ENCODE measurements around the gene TMEM11.
"Not testable (repeated sequence)": the region's sequence is repeated elsewhere in the genome, so short reads cannot be mapped to it uniquely, and the experiment has no call there.

The TMEM11 gene

DNA sequence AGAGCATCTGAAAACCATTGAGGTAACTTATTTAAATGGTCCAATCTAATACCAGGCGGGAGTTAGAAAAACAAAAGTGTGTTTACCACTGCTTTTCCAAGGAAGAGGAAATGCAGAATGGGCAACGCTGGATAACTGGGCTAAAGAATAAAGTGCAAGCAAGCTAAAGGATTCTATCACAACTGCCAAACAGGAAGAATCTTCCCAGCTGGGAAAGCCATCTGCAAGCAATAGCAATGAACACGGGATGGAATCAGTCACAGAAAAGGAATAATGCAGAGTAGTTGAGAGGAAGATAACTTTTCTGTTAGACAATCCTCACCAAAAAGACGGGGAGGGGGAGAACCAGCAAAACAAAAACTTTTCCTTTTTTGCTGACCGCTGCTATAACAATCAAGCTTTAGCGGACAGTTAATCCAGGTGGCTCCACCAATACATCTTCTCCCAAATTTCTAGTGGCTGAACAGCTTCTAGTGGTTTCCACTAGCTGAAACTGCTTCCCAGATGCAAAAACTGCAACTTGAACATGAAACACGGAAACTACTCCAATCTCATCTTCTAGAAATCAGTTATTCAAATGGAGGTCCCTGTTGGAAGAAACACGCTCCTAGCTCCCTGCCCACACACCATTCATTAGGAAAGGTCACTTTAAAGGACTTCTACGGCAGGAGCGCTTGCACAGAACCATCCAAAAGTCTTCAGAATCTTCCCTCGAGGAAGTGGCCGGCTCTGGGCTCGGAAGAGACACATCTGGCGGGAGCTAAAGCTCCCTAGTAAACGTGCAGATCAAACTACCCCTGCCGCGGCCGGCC is 929 bp downstream of the TMEM11 start:
- no peak for DNase-seq

DNA sequence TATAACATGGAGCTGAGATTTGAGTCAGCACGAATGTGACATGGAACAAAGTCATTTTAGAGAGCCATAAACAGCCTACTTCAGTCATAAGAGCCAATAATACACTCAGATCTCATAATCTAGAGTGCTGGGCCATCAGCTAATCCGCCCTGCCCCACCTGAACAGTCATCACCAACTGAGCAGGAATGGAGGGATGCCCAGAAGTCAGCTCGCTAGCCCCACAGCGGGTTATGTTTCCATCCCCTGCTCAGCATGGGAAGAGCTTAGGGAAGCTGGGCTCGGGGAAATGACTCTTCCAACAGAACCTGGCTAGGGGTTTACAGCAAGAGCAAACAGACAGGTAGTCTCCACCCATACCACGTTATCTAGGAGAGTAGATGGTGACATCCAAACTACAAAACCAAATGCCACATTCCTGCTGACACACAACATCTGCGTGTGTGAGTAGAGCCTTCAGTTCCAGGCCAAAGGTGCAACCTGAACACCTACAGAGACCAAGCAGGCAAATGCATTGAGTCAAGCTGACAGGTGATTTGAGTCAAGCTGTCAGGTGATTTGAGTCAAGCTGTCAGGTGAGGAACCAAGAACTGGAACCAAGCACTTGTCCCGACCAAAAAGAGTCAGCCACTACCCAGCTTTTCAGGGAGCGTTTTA is 2.0 kb downstream of the TMEM11 start:
- DNase-seq: no peak

DNA sequence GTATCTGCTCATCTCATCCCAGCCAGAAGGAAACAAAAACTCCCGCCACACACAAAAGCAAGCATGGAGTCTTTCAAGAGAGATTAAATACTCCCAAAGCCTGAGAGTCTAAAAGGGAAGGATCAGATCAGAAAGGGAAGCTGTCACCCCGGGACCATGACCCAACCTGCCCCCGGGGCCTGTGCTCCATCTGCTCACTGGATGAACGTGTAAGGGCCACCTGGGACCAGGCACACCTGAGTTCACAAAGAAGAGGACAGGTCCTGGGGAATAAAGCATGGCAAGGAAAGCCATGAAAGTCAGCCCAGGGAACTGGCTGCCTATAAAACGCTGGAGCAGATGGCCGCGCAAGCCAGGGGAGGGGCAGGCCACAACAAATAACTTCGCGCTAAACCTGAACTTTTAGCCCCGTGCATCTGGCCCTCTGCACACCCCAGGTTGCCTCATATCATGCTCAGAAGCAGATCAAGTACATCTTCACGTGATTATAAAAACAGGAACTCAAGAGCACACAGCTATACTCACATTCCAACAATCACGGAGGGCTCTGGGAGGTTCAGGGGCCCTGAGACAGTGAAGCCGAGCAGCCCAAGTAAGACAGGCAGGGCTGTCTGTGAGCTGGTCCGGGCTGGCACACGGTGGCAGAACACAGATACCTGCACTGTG is 3.4 kb downstream of the TMEM11 start:
- DNase-seq: no peak

DNA sequence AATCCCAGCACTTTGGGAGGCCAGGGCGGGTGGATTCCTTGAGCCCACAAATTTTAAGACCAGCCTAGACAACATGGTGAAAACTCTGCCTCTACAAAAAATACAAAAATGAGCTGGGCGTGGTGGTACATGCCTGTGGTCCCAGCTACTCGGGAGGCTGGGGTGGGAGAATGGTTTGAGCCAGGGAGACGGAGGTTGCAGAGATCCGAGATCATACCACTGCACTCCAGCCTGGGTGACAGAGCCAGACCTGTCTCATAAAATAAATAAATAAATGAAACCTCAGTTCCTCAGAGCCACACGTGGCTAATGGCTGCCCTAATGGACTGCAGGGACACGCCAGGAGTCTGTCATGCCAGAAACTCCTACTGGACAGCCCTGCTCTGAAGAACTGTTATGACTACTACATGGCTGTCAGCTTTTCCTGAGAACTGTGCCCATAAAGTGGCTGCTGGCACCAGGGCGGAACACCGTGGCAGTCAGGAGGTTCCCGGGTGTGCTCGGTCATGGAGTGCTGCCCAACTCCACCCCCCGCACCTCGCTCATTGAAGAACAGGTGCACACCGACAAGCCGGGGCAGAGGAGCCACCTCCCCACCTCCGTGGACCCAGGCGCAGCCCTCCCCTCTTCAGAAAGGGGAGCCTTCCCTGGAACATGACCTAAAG is 4.3 kb downstream of the TMEM11 start:
- no peak for DNase-seq

DNA sequence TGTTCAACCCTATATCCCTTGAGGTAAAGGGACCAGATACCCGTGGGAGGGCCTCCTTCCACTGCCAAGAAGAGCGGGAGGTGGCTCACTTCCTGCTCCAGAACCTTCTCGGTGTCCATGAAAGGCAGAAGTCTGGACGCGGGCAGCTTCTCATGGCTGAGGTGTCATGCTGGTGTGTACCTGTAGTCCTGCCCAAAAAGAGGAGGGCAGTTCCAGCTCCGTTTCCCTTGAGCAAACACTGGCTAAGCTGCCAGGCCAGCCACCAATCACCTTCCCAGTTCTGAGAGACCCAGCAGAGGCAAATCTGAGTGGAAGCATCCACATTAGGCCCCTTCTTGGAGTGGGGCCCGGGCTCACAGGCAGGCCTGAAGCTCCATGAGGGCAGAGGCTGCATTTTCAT is 5.6 kb downstream of the TMEM11 start:
- no peak for DNase-seq

DNA sequence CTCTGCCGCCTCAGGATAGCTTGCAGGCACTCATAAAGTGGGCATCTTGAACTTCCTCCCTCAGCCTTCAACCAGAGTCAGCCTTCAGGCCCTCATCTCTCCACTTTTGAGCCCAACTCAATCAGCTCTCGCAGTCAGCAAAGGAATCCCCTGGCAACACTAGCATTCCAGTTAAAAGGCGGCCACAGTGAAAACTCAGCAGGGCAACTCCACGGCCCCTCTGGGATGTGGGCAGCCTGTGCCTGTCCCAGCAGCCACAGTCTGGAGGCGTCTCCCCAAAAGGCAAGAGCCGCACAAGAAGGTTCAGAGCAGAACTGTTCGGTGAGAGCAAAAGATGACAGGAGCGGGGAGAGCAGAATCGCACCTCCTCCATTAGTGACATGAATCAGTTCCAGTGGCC is 9.0 kb downstream of the TMEM11 start:
- no peak for DNase-seq

DNA sequence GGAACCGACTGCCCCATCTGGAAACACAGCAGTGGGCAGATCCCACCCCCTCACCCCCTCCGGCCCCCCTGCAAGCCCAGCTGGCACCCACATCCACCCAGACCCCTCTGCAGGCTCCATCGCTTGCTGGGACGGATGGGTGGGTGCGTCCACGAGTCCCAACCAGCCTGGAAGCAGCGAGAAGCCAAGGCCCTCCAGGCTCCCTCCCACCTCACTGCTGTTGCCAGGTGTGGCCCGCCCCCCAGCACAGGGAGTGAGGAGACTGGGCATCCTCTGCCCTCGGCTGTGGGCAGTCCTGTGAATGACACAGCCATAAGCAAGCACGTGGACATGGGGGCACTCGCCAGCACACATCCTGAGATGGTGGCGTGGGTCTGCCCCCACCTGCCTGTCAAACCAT is 11.4 kb downstream of the TMEM11 start:
- DNase-seq: no peak

DNA sequence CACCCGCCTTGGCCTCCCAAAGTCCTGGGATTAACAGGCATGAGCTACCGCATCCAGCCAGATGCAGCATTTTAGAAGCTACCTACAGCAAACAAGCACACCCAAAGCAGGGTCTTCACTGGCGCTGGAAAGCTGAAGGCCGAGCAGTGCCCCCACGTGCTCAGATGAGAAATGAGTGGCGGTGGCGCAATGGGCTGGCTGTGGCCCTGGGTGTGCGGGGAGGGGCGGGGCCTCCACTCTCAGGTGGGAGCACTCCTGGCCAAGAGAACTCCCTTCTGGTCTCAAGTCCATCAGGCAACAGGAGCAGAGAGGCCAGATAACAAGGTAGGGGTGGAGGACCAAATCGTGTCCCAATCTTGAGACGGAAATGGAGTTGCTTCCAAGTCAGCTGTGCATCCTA is 12.1 kb downstream of the TMEM11 start:
- DNase-seq: no peak

DNA sequence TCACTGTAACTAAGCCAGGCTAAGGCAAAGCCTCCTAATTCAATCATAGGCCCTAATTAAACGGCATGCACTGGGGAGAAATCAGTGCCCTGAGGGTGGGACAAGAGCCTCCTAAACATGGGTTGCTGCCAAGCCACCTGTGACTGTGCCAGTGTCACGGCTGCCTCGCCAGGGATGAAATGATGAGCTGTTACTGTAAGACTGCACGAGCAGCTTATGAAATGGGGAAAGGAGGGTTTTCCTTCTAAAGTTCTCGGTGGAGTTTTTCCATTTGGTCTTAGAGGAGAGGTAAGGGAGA is 12.7 kb downstream of the TMEM11 start:
- DNase-seq: no peak

DNA sequence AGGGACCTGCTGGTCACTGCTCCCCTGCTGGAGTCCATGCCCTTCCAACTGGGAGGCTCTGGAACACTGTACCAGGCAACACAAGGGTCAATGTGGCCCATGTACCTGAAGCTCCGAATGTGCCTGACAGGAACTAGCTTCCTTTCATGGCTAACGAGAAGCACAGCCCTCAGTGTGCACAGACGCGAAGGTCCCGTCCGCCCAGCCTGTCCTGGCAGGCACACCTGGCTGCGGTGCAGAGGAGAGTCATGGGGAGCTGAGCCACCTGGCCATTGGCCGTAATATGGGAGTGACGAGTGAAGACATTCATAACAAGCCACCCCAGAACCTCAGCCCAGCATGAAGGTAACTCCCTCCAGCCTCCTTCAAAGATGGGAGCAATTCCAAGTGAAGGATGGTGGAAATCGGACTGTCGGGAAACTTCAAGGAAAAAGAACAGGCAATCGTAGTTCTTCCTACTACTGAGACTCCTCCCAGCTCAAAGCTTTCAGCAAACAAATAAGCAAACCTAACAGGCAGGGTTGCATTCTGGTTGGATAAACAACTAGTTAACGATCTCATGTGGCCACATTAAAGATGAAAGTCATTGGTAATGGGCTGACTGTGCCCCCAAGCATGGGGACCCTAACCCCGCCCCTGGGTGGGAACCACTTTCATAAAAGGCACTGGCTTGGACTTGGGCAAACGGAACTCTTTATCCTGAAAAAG is 13.2 kb downstream of the TMEM11 start:
- no peak for DNase-seq

DNA sequence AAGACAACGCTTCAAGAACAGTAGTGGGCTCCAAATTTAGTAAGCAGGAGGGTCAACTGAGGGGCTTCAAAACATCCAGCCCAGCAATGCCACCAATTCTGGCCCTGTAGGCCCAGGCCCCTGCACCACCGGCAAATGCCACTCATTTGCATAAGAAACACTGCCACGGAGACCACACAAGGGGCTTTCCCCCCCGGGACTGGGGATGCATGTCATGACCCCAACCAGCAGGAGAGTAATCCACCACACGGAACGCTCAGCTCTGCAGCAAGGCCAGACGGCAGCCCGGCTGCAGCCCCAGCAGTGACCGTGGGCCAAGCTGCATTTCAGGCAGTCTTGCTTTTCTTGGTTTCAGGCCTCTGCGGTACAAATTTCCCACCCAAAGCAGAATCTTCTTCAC is 14.1 kb downstream of the TMEM11 start:
- DNase-seq: no peak

DNA sequence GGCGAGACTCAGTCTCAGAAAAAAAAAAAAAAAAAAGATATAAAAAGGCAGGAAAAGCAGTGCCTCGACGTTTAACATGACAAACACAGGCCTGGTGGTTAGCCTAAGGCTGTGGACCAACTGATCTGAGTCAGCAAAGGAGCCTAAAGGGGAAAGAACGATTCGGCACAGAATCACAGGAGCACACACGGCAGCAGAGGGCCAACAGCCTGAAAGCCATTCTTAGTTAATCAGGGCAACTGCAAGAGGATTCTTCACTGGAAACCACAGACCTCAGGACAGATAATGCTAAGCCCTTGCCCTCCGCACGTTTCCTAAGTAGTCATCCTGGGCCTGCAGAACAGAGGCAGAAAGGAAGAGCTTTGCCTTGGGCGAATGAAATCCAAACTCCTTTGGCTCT is 14.7 kb downstream of the TMEM11 start:
- DNase-seq: no peak

DNA sequence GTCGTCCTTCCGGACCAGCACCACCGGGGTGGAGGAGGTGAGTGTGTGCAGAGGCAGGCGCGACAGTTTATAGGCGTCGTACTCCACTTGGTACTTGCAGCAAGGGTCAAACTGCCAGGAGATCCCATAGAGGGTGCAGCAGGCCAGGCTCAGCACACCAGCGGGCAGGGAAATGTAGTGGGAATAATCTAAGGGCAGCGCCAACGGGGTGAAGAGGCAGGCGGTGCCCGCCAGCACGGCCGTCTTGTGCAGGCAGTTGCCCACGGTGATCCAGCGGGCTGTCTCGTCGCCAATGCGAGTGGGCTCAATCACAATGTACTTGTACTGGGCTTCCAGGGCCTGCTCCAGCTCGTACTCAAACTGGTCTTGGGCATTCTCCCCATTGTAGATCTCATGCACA is 15.6 kb downstream of the TMEM11 start:
- no peak for DNase-seq

DNA sequence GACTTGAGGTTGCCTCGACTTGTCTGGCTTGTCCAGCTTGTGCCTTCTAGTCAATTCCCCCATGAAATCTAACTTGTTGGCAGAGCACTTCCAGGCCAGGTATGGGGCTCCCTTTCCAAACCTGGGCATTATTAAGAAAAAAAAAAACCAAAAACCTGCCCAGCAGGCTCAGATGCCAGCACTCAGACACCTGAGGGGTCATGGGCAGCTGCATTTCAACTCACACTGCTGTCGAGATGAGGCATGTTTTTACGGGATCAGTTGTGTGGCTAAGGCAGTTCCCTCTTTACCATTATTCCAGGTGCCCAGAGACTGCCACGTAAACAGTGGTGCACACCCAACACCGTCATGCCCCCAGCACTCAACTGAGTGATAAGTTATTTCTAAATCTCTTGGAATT is 17.8 kb downstream of the TMEM11 start:
- no peak for DNase-seq

DNA sequence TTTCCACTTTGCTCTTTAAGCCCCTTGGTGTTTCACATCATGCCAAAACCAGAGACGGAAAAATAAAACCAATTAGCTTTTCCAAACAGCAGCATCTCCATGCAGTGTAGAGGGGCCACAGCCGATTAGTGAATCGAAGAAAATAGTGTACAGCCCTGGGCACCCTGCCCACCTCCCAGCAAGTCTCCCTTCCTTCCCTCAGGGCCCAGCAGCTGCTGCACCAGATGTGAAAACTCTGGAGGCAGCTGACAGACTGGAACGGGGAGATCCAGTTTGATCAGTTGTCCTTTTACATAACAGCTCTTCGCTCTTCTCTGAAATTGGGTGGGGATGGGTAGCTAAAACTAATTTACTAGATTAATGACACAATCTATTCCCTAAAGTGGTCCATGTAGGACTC is 19.3 kb downstream of the TMEM11 start:
- peak in 4 of 58 donors; percentile 11 to 16 (median 13) for DNase-seq

DNA sequence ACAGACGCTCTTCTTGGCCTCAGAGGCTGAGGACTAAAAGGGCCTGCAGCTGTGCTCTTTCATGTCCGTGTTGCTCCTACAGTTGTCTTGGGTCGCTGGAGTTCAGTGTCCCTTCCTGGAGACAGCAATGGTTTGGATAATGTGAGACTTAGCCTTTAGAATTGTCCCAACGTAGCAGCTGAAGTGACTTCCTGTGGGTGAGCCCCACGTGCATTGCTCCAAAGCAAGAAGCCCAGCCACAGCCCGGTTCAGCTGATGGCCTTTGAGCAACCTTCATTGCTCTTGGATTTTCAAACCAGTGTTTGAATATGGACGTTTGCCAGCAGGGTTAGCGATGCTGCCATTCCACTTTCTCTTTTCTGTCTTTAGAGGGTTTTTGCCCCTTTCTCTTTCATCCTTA is 19.7 kb downstream of the TMEM11 start:
- no peak for DNase-seq

DNA sequence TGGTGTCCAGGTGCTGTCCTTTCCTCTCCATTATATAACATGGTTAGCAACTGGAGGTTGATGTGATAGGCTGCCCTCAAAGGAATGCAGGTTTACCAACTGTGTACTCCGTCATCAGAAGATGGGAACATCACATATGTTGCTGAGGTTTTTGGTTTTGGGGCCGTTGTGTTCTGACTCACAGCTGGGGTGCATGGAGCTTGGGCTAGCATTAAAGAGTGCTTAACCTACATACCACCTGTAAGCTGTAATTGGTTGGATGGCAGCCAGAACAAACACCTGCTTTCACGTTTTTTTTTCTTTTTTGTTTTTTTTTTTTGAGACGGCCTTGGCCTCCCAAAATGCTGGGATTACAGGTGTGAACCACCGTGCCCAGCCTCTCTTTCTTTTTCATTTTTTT is 20.9 kb downstream of the TMEM11 start:
- no peak for DNase-seq

DNA sequence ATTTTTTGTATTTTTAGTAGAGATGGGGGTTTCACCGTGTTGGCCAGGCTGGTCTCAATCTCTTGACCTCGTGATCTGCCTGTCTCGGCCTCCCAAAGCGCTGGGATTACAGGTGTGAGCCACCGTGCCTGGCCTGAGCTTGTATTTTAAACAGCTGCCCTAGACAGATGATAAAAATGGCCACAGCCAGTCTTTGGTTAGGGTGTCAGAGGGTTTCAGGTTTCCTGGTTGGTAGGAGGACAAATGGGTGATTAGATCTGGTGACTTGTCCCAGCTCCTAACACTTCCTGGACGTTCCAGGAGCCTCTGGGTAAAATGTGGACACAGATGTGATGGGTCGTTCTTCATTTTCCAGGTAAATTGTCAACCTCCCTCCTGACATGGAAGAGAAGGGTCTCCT is 21.5 kb downstream of the TMEM11 start:
- not testable (repeated sequence) for DNase-seq

DNA sequence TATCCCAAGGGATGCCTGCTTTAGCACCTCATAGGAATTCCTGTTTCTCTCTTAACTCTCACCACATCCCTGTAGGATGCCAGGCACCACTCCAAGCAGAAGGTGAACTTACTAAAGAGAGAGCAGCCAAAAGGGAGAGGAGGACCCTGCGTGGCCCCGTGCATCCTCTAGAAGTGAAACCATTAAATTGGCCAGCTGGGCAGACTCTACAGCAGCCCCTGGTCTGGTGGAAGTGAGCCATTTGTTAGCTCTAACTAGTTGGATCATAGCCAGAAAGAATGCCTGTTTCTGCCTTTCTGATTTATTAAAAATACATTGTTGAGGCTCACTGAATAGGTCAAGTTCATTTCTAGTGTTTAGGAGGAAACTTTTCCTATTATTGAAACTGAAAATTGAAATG is 22.3 kb downstream of the TMEM11 start:
- no peak for DNase-seq

DNA sequence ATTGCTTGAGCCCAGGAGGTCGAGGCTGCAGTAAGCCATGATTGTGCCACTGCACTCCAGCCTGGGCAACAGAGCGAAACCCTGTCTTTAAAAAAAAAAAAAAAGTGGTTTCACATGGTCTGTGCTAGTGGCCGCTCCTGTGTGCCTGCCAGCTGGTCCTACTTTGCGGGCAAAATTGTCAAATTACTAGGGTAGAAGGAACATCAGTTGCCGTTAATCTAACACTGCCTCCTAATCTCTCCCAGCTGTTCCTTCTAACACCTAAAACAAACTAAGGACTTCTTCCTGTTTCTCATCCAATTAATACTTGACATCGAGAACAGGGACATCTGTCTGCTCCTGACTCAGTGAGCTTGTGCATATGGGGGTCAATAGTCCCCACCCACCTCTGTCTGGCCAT is 23.9 kb downstream of the TMEM11 start:
- no peak for DNase-seq

DNA sequence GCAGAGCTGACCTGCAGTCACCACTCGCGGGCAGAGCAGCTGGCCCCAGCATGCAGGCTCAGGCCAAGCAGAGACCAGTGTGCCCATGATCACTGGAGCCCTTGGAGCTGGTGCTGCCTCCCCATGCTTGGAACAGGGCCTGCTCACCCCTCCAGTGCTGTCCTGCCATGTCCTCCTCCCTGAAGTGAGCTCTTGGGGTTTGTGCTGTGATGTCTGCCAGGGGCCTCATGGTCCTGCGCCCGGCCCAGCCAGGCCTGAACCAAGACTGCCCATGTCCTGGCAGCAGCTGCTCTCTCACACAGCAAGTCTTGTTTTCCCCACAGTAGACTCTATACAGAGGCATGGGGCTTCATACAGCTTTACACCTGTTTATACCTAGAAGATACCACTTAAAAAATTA is 24.6 kb downstream of the TMEM11 start:
- peak in 2 of 58 donors; percentile 19 to 22 for DNase-seq
